Astrocyte (in vitro differentiated cells and primary cell): ENCODE measurements around the gene COG5.

Experiments used
- EZH2 ChIP-seq: IDR thresholded peaks from 2 replicates; pipeline ENCODE4 v1.6.1; 2012; ENCODE audit warnings: mild to moderate bottlenecking, low read length, inconsistent platforms; ENCODE audit not compliant: insufficient read depth
- TF ChIP-seq, protein P1 (sequence below): IDR thresholded peaks from 2 replicates; pipeline ENCODE4 v1.5.1; 2011; ENCODE audit warnings: low read depth, mild to moderate bottlenecking, inconsistent platforms, low read length, moderate library complexity; ENCODE audit not compliant: insufficient read depth

DNA sequence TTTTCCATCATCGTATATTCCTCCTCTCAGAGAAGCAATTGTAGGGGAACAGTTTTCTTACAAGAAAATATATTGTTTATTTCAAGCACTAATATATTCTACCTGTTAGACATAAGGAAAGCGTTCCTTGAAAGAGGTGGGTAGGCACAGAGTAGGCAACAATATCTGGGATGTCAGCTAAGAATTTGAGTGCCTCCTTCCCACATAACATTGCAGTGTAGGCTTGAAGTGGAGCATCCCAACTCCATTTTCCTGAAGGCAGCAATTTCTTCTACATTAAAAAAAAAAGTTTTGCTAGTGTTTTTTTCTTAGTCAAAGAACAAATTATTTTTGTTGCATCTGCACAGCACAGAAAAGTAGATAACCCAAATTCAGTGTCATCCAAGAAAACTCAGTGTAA, 37.1 kb upstream of the COG5 start:
- TF ChIP-seq, protein P1, sequence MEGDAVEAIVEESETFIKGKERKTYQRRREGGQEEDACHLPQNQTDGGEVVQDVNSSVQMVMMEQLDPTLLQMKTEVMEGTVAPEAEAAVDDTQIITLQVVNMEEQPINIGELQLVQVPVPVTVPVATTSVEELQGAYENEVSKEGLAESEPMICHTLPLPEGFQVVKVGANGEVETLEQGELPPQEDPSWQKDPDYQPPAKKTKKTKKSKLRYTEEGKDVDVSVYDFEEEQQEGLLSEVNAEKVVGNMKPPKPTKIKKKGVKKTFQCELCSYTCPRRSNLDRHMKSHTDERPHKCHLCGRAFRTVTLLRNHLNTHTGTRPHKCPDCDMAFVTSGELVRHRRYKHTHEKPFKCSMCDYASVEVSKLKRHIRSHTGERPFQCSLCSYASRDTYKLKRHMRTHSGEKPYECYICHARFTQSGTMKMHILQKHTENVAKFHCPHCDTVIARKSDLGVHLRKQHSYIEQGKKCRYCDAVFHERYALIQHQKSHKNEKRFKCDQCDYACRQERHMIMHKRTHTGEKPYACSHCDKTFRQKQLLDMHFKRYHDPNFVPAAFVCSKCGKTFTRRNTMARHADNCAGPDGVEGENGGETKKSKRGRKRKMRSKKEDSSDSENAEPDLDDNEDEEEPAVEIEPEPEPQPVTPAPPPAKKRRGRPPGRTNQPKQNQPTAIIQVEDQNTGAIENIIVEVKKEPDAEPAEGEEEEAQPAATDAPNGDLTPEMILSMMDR = no peak
- no peak for TF ChIP-seq EZH2
